GM18511 (cell line): ENCODE data around the gene PAK4.

Source experiments
- ATAC-seq: cut with Tn5 transposase; IDR thresholded peaks from one replicate; pipeline ENCODE4 v1.9.1; 2021; ENCODE audit warnings: mild to moderate bottlenecking, moderate library complexity; ENCODE audit not compliant: unreplicated experiment

Gene PAK4

GRCh38 chr19:39177736-39178135, 52.1 kb downstream of the PAK4 start:
- no peak for ATAC-seq

DNA sequence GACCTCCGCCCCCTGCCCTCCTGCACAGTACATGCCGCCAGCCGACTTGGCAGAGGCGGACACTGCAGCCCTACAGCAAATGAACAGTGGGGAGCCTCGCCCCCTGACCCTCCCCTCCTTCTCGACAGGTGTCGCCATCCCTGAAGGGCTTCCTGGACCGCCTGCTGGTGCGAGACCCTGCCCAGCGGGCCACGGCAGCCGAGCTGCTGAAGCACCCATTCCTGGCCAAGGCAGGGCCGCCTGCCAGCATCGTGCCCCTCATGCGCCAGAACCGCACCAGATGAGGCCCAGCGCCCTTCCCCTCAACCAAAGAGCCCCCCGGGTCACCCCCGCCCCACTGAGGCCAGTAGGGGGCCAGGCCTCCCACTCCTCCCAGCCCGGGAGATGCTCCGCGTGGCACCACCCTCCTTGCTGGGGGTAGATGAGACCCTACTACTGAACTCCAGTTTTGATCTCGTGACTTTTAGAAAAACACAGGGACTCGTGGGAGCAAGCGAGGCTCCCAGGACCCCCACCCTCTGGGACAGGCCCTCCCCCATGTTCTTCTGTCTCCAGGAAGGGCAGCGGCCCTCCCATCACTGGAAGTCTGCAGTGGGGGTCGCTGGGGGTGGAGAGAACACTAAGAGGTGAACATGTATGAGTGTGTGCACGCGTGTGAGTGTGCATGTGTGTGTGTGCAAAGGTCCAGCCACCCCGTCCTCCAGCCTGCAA, 52.9 kb downstream of the PAK4 start:
- ATAC-seq = no peak

GRCh38 chr19:39179754-39180153, 54.2 kb downstream of the PAK4 start:
- no peak for ATAC-seq

DNA sequence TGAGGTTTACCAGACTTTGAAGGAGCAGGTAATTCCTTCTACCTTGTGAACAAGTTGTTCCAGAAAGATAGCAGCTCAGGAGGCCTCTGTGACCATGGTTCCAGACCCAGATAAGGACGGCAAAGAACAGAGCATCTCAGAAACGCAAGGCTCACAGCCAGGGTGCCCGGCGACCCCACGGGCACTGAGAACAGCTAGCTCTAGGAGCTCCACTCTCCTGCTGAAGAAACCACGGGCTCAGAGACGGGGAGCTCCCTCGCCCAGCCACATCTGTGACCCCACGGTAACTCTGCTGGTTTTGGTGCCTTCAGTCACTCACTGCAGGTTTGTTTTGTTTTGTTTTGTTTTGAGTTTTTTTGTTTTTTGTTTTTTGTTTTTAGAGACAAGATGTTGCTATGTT, 55.2 kb downstream of the PAK4 start:
- no peak for ATAC-seq

DNA sequence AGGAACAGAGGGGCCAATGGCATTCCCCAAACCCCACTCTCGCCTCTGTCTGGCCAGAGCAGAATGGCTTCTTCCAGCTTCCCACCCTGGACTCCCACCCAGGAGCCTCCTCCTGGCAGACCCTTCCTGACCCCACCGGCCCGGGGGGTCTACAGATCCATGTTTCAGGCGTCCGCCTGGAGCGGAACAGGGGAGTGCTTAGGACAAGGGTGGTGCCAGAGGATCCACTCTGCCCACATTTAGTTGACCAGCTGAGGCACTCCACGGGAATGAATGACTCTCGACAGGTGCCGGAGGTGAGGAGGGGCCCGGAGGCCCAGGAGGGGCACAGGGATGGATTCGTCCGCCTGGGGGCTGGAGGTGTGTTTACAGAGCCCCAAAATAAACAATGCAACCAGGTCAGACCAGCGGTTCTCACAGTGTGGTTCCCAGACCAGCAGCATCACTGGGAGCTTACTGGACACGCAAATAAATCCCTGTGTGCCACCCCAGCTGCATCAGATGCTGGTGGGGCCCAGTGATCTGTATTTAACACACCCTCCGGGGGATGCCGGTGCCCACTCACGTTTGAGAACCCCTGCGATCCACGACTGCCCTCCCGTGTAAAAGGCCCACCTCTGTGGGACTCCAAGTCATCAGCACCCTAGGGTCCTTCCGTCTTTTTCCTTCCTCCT, 56.1 kb downstream of the PAK4 start:
- no peak for ATAC-seq

- no peak for ATAC-seq
Observed at GRCh38 chr19:39182174-39182505, 56.6 kb downstream of the PAK4 start.

- no peak for ATAC-seq
Observed at GRCh38 chr19:39183104-39183503, 57.5 kb downstream of the PAK4 start.

DNA sequence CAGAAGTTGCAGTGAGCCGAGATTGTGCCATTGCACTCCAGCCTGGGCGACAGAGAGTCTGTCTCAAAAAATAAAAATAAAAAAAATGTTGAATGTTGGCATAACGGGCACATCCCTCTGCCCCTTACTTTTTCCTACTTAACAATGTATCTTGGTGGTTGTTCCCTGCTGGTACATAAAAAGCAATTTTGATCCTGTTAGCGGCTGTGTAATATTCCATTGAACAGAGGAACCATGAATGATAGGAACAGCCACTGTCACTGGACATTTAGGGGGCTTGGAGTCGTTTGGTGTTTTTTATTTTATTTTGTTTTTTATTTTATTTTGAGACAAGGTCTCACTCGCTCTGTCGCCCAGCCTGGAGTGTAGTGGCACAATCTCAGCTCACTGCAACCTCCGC, 60.8 kb downstream of the PAK4 start:
- no peak for ATAC-seq

GRCh38 chr19:39187552-39187943, 62.0 kb downstream of the PAK4 start:
- no peak for ATAC-seq

DNA sequence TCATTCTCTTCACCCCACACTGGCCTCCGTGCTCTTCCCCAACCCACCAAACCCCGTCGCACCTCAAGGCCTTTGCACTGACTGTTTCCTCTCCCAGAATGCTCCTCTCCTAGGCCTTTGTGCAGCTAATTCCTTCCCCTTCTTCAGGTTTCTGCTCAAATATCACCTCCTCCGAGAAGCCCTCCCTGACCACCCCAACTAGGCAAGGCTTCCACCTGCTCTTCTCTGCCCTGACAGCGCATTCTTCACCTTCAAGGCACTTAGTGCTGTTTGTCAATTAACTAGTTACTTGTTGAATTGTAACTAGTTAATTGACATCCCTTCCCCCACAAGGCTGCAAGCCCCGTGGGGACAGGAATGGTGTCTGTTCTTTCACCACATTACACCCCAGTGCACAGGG, 63.4 kb downstream of the PAK4 start:
- no peak for ATAC-seq

DNA sequence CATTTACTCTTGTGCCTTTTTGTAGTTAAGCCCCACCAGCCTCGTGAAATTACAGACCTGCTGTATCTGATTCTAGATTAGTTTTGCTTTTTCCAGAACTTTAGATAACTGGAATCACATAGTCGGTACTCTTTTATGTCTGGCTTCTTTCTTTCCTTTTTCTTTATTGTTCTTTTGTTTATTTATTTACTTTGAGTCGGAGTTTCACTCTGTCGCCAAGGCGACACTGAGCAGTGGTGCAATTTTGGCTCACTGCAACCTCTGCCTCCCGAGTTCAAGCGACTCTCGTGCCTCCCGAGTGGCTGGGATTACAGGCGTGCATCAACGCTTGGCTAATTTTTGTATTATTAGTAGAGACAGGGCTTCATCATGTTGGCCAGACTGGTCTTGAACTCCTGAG, 65.2 kb downstream of the PAK4 start:
- ATAC-seq = no peak

DNA sequence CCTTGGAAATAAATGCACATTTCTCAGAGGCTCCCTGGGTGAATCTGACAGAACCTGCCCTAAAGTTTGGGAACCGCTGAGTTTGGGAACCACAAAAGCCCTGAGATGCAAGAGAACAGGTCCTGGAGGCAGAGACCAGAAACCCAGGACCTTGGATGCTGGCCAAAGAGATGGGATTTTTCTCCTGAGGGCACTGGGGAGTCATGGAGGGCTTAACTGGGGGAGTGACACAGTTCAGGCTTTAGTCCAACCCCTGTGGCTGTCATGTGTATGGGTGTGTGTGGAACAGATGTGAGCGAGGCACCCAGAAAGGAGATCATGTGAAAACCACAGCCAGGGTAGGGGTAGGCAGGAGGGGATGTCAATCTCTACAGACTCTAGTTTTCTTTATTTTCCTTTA, 67.3 kb downstream of the PAK4 start:
- no peak for ATAC-seq

- ATAC-seq = no peak
Observed at GRCh38 chr19:39193803-39194202, 68.2 kb downstream of the PAK4 start.

DNA sequence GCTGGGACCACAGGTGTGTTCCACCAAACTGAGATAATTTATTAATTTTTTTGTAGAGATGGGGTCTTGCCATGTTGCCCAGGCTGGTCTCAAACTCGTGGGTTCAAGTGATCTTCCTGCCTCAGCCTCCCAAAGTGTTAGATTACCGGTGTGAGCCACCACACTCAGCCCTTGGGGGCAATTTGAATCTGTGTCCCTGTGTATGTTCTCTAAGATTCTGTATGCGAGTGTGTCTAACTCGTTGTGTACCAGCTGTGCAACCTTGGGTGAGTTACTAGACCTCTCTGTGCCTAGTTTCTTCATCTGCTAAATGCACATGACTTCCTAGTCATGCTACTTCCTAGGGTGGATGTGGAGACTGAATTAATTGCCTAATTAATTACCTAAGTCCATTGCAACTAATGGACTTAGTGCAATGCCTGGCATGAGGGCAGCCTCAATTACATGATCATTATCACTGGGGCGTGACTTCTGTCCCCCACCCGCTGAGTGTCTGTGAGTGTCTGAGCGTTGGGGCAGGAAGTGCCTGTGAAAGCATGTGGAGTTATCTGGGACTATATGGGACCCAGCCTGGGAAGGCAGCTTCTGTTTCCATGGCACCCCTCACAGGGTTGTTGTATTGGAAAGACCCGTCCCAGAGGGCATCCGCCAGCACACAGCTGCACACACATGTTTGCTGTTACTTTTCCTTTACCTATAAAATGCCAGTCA, 69.4 kb downstream of the PAK4 start:
- no peak for ATAC-seq

GRCh38 chr19:39195755-39196154, 70.2 kb downstream of the PAK4 start:
- ATAC-seq = no peak

GRCh38 chr19:39196320-39196719, 70.7 kb downstream of the PAK4 start:
- ATAC-seq = no peak

DNA sequence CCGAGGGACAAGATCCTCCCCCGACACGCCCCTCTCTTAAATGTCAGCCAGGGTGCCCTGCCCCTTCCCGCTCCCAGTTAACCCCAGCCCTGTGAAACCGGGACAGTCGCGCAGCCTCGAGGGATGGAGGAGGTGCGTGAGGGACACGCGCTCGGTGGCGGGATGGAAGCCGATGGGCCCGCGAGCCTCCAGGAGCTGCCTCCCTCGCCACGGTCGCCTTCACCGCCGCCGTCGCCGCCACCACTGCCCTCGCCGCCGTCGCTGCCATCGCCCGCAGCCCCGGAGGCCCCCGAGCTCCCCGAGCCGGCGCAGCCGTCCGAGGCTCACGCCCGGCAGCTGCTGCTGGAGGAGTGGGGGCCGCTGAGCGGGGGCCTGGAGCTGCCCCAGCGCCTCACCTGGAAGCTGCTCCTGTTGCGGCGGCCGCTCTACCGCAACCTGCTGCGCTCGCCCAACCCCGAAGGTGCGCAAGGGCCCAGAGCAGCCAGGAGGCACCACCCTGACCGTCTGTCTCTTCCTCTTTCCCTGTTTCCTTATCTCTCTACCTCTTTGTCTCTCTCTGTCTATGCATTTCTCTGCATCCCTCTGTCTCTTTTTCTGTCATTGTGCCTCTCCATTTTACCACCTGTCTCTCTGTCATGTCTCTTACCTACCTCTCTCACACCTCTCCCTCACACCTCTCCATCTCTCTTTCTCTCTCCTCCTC, 71.4 kb downstream of the PAK4 start, which contains the start of gene NCCRP1:
NCCRP1 (plus strand) TSS at position 105 of the 703 bp plus-strand sequence; CDS start at position 124, 19 bp downstream.
- ATAC-seq = no peak

DNA sequence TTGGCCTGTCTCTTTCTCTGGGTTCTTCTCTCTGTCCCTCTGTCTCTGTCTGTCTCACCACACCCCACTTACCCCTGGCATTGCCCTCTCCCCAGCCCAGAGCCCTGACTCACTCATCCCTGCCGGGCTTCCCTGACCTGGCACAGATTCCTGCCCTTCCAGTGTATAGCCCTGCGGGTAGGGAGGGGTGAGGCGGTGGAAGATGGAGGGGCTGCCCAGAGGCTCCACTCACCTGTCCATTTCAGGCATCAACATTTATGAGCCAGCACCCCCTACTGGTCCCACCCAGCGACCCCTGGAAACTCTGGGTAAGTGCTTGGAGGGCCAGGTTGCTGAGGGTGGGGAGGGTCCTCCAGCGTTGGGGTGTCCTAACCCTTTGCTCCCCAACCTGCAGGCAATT, 72.2 kb downstream of the PAK4 start:
- no peak for ATAC-seq

GRCh38 chr19:39199025-39199424, 73.4 kb downstream of the PAK4 start:
- ATAC-seq = no peak

- no peak for ATAC-seq
Observed at GRCh38 chr19:39200066-39200802, 74.6 kb downstream of the PAK4 start.

GRCh38 chr19:39200803-39201115, 75.2 kb downstream of the PAK4 start:
- ATAC-seq = no peak
